Thyroid gland (tissue), 4 donors: Measurements from ENCODE around the gene ADGRG6. TPM values are rescaled to one million over a fixed set of nuclear protein-coding genes. Genes with fewer than 3 reads are reported as not detected.

Source experiments
- DNase-seq, 2 donors: peaks; one replicate each; pipeline ENCODE4 v3.0.0-alpha.2; 2019
- H3K27ac ChIP-seq, 3 donors: fragments of 200-600 bp; sonication (generic); 1 replicate in 2 of 3; 2 replicates in 1 of 3; pipeline ENCODE4 v1.5.1; 2016 to 2019; ENCODE audit warnings: mild to moderate bottlenecking in 1 of 3, moderate library complexity in 1 of 3
- H3K27me3 ChIP-seq: fragments of 200-600 bp; sonication (generic); one replicate; pipeline ENCODE4 v1.5.1; 2019
- H3K36me3 ChIP-seq, 2 donors: fragments of 200-600 bp; sonication (generic); one replicate each; pipeline ENCODE4 v1.5.1; 2016 to 2019
- H3K4me1 ChIP-seq, 2 donors: fragments of 200-600 bp; sonication (generic); one replicate each; pipeline ENCODE4 v1.5.1; 2017 to 2019
- H3K4me3 ChIP-seq, 3 donors: fragments of 200-600 bp; sonication (generic); replicated peaks in 1 of 3; 1 replicate in 2 of 3; 2 replicates in 1 of 3; pipeline ENCODE4 v1.5.1; 2016; ENCODE audit warnings: mild to moderate bottlenecking in 1 of 3
- H3K9me3 ChIP-seq: fragments of 200-600 bp; sonication (generic); one replicate; pipeline ENCODE4 v1.5.1; 2017
- CTCF ChIP-seq, 6 experiments: fragments of 200-600 bp in 3 of 6; fragments of 450-650 bp in 3 of 6; sonication (generic) in 3 of 6; IDR thresholded peaks; one replicate each; pipeline ENCODE4 v1.5.1; 2016 to 2019; ENCODE audit warnings: antibody characterized with exemption in 6 of 6, mild to moderate bottlenecking in 2 of 6, inconsistent platforms in 1 of 6, moderate library complexity in 1 of 6
- POLR2A ChIP-seq, 2 donors: fragments of 450-650 bp; IDR thresholded peaks; one replicate each; pipeline ENCODE4 v1.6.1; 2017; ENCODE audit warnings: antibody characterized with exemption in 2 of 2, mild to moderate bottlenecking in 2 of 2, moderate library complexity in 1 of 2
- WGBS, 2 donors: methylation state at CpG; one replicate each; pipeline ENCODE4 v1.1.5; 2017; 5-methylcytosine and 5-hydroxymethylcytosine counted together
- intact Hi-C: fragments of 100-400 bp; cut with DNase I; formaldehyde crosslinking; loops from one replicate; pipeline ENCODE4 v1.15.1; 2023
- total RNA-seq, 4 donors: library from RNA; depleted of rRNA; stranded (reverse); fragments of >200 nt; gene quantifications; one replicate each; pipeline ENCODE4 v1.2.3, GENCODE V29; 2016

The ADGRG6 gene
- total RNA-seq, 4 donors from 2014 or later, result 2.9 to 10.5 (median 7.1) TPM

GRCh38 chr6:142416179-142416578, 114.4 kb downstream of the ADGRG6 start:
- TF ChIP-seq POLR2A (IDR thresholded peaks at IDR 0.05), result no peak
- TF ChIP-seq CTCF (IDR thresholded peaks at IDR 0.05), result no peak
- no peaks in the 10 kb centered on the region for H3K4me1 ChIP-seq
- H3K9me3 ChIP-seq, result no peaks in the 10 kb centered on the region
- intact Hi-C loops, result no loop called here
- H3K27ac ChIP-seq, result no peak overlapping the region
- no peak overlapping the region for H3K4me3 ChIP-seq
- H3K36me3 ChIP-seq, result no peaks in the 10 kb centered on the region
- no peak for DNase-seq
- no peaks in the 10 kb centered on the region for H3K27me3 ChIP-seq
- WGBS, 2 donors, result 9 to 20% methylated on average over 3 of the region's 3 CpGs

GRCh38 chr6:142416686-142417085, 114.9 kb downstream of the ADGRG6 start:
- intact Hi-C loops, result no loop called here
- H3K4me3 ChIP-seq, result no peak overlapping the region
- no peaks in the 10 kb centered on the region for H3K27me3 ChIP-seq
- H3K27ac ChIP-seq, result no peak overlapping the region
- H3K4me1 ChIP-seq, result no peaks in the 10 kb centered on the region
- H3K9me3 ChIP-seq, result no peaks in the 10 kb centered on the region
- TF ChIP-seq POLR2A (IDR thresholded peaks at IDR 0.05), result no peak
- H3K36me3 ChIP-seq, result no peaks in the 10 kb centered on the region
- no peak for DNase-seq

- Histone ChIP-seq H3K27me3 (no peaks in the 10 kb centered on the region), H3K36me3 (no peaks in the 10 kb centered on the region), H3K4me3 (no peak overlapping the region), H3K9me3 (no peaks in the 10 kb centered on the region), H3K4me1 (no peaks in the 10 kb centered on the region), H3K27ac (no peak overlapping the region)
- intact Hi-C loops, result no loop called here
- no peak for TF ChIP-seq POLR2A (IDR thresholded peaks at IDR 0.05)
- no peak for TF ChIP-seq CTCF (IDR thresholded peaks at IDR 0.05)
- no peak for DNase-seq
- 79 to 90% methylated on average over 1 of the region's 1 CpG for WGBS, 2 donors
Observed at GRCh38 chr6:142417331-142417750, 115.5 kb downstream of the ADGRG6 start.

DNA sequence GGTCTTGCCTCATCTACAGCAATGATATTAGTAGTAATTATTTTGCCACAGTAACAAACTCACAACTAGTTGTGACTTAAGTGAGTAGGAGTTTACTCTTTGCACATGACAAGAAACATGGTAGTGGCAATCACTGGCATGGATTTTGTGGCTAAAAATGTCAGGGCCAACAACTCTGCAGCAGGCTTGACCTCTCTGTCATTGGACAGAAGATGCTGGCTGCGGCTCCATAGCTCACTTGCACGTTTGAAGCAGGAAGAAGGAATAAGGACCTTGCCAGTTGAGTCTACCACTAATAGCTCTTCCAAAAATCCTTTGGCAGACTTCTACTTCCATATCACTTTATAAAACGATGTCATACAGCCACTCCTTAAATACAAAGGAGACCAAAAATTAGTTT, 117.3 kb downstream of the ADGRG6 start:
- Histone ChIP-seq H3K9me3 (no peaks in the 10 kb centered on the region), H3K27ac (no peak overlapping the region), H3K4me1 (no peaks in the 10 kb centered on the region), H3K27me3 (no peaks in the 10 kb centered on the region), H3K4me3 (no peak overlapping the region), H3K36me3 (no peaks in the 10 kb centered on the region)
- TF ChIP-seq POLR2A (IDR thresholded peaks at IDR 0.05), result no peak
- TF ChIP-seq CTCF (IDR thresholded peaks at IDR 0.05), result no peak
- DNase-seq, result no peak
- WGBS, 2 donors, result 69 to 76% methylated on average over 3 of the region's 3 CpGs
- intact Hi-C loops, result no loop called here

- H3K9me3 ChIP-seq, result no peaks in the 10 kb centered on the region
- TF ChIP-seq POLR2A (IDR thresholded peaks at IDR 0.05), result no peak
- no peak for TF ChIP-seq CTCF (IDR thresholded peaks at IDR 0.05)
- no peak overlapping the region for H3K27ac ChIP-seq
- H3K36me3 ChIP-seq, result no peaks in the 10 kb centered on the region
- no peaks in the 10 kb centered on the region for H3K4me1 ChIP-seq
- DNase-seq, result no peak
- intact Hi-C loops, result no loop called here
- H3K27me3 ChIP-seq, result no peaks in the 10 kb centered on the region
- H3K4me3 ChIP-seq, result no peak overlapping the region
Observed at GRCh38 chr6:142420802-142421201, 119.0 kb downstream of the ADGRG6 start.
